HFFc6 (cell line): Measurements from ENCODE around the gene LRRC8D. TPM values are rescaled to one million over a fixed set of nuclear protein-coding genes. Genes with fewer than 3 reads are reported as not detected.
A peak's percentile ranks its signal among the peaks of the same experiment; 100 is the strongest.

Experiments used
- DNase-seq: peaks from one replicate; pipeline ENCODE4 v3.0.0-alpha.2; 2018
- H3K27ac Mint-ChIP-seq: 2 replicates; pipeline ENCODE4 v1.8.0; 2020; ENCODE audit warnings: mild to moderate bottlenecking, mixed read lengths
- H3K27me3 Mint-ChIP-seq: 2 replicates; pipeline ENCODE4 v1.8.0; 2021; ENCODE audit warnings: mild to moderate bottlenecking, moderate library complexity, mixed read lengths; ENCODE audit not compliant: insufficient read depth
- H3K36me3 Mint-ChIP-seq: 2 replicates; pipeline ENCODE4 v1.8.0; 2021; ENCODE audit warnings: low read depth, mixed read lengths
- H3K4me1 Mint-ChIP-seq: 2 replicates; pipeline ENCODE4 v1.8.0; 2020; ENCODE audit warnings: low read depth, mixed read lengths
- H3K4me3 Mint-ChIP-seq: 2 replicates; pipeline ENCODE4 v1.8.0; 2020; ENCODE audit warnings: mild to moderate bottlenecking, moderate library complexity, mixed read lengths
- H3K9me3 Mint-ChIP-seq: 2 replicates; pipeline ENCODE4 v1.8.0; 2020; ENCODE audit warnings: mild to moderate bottlenecking, mixed read lengths
- CTCF ChIP-seq: fragments of 200-600 bp; sonication (generic); IDR thresholded peaks from 2 replicates; pipeline ENCODE4 v1.5.0; 2021; ENCODE audit warnings: antibody characterized with exemption, mild to moderate bottlenecking
- total RNA-seq, 6 experiments: library from RNA; stranded (reverse); fragmentation: NEBNext Ultra II Directional; extraction: Animal tissue kit (Norgen Biotek cat#: 25700); gene quantifications; 2 replicates in 1 of 6; 3 replicates in 5 of 6; pipeline ENCODE4 v1.2.3, GENCODE V29; 2021

LRRC8D gene
- total RNA-seq, 6 experiments from 2014 or later: 33.5 to 46.7 (median 41.8) TPM

DNA sequence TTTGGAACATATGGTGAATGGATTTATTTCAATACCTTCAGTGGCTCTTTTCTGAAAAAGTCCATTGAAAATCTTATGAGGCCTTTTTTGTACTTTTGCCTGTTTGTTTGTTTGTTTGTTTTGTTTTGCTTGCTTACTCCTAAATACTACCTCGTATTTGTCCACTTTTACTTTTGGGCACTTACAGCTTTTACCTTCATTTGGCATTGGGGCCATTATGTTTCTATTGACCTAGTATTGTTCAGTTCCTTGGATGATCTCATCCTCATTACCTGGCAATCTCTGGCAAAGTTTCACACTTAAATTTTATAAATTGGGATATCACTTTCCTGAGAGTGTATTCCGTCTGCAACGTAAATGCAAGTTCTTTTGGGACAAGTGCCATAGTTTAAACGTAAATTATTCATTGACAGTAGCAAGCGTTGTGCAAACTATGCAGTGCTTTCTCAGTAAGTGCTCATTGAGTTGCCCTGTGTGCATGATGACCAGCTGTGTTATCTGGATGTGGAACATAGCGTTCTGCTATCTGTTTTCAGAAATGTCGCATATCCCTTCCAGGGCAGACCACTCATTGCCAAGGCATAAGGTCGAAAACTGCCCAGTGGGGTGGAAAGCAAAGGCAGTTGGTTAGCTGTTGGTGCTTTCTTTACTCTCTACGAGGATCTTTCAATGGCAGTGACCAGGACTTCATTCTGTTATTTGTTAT lies 51.1 kb downstream of the LRRC8D start:
- H3K4me3 Mint-ChIP-seq: no peak overlapping the region
- no peak for DNase-seq
- H3K27me3 Mint-ChIP-seq: no peaks in the 10 kb centered on the region; the same call in 1 of the 2 replicates
- H3K4me1 Mint-ChIP-seq: peaks cover 49% of the 10 kb centered on the region
- H3K9me3 Mint-ChIP-seq: no peaks in the 10 kb centered on the region
- no peak for TF ChIP-seq CTCF
- H3K36me3 Mint-ChIP-seq: peaks cover 20% of the 10 kb centered on the region
- no peak overlapping the region for H3K27ac Mint-ChIP-seq

DNA sequence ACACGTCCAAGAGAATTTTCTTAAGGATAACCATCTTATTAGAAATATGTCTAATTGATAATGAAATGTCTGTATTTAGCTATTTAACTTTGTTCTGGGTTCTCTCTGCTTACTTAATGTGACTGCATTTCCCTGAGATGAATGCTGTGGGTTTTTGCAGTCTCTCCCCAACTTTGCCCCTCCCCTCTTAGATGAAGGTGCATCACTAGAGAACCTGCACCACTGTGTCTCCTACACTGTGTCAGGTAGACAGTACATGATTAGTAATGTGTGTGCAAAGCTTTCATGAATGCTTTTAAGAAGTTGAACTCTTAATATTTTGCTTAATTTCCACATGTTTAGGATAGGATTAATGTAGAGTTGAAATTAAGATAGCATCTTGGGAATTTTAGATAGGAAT lies 51.7 kb downstream of the LRRC8D start:
- DNase-seq: no peak
- Mint-ChIP-seq H3K27ac (peak overlapping the region; percentile 85; the same call in 1 of the 2 replicates), H3K27me3 (no peaks in the 10 kb centered on the region; the same call in 1 of the 2 replicates)

GRCh38 chr1:89873288-89873687 lies 52.5 kb downstream of the LRRC8D start:
- Mint-ChIP-seq H3K27ac (peak overlapping the region; percentile 85), H3K36me3 (peaks cover 14% of the 10 kb centered on the region), H3K27me3 (no peaks in the 10 kb centered on the region; the same call in 1 of the 2 replicates), H3K4me1 (peaks cover 39% of the 10 kb centered on the region), H3K9me3 (no peaks in the 10 kb centered on the region), H3K4me3 (no peak overlapping the region)
- DNase-seq: no peak
- TF ChIP-seq CTCF: no peak

More for the DNA sequence above, 51.7 kb downstream of the LRRC8D start:
- Mint-ChIP-seq H3K4me1 (peaks cover 43% of the 10 kb centered on the region), H3K36me3 (peaks cover 16% of the 10 kb centered on the region), H3K4me3 (no peak overlapping the region), H3K9me3 (no peaks in the 10 kb centered on the region)
- TF ChIP-seq CTCF: no peak

- Mint-ChIP-seq H3K9me3 (no peaks in the 10 kb centered on the region), H3K27me3 (no peaks in the 10 kb centered on the region; the same call in 1 of the 2 replicates), H3K27ac (peak overlapping the region; percentile 85), H3K4me1 (peaks cover 39% of the 10 kb centered on the region), H3K4me3 (no peak overlapping the region), H3K36me3 (peaks cover 17% of the 10 kb centered on the region)
- no peak for TF ChIP-seq CTCF
- peak; percentile 77 for DNase-seq
These were observed 52.9 kb downstream of the LRRC8D start for GRCh38 chr1:89873770-89874169.

GRCh38 chr1:89876463-89876862 lies 55.6 kb downstream of the LRRC8D start:
- Mint-ChIP-seq H3K4me3 (no peak overlapping the region), H3K27me3 (no peaks in the 10 kb centered on the region; the same call in 1 of the 2 replicates), H3K4me1 (peaks cover 26% of the 10 kb centered on the region), H3K27ac (no peak overlapping the region; the same call in 1 of the 2 replicates), H3K36me3 (peaks cover 15% of the 10 kb centered on the region), H3K9me3 (no peaks in the 10 kb centered on the region; the same call in none of the 2 replicates)
- no peak for DNase-seq
- no peak for TF ChIP-seq CTCF
